ENCODE data around the gene TCEANC2.

The TCEANC2 gene

DNA sequence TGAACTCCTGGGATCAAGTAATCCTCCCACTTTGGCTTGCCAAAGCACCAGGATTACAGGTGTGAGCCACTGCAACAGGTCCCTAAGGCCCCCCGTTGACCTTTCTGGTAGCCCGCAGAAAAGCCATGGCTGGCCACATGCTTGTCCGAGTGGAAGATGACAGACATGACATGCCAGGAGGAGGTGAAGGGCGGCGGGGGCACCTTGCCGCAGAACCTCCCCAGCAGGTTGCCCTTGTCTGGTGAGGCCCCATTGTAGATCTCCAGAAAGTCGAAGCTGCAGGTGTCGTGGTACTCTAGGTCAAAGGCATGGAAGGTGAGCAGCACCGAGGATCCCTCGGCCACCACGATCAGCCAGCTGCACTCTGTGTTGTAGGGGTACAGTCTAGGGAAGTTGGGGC is 91.0 kb downstream of the TCEANC2 start:
- H4K8ac ChIP-seq (ENCODE audit: low read length): no peak overlapping the region
- H3K18ac ChIP-seq (ENCODE audit: low read depth in 1 of 2, low read length in 2 of 2): no peak overlapping the region
- no peak for DNase-seq
- no peak overlapping the region for H3K27ac ChIP-seq (ENCODE audit: low read length, poor library complexity, severe bottlenecking)
- H3K4ac ChIP-seq (ENCODE audit: low read depth in 1 of 2, low read length in 2 of 2): no peak overlapping the region
- no peak overlapping the region for H3K4me3 ChIP-seq (ENCODE audit: insufficient read depth in 1 of 2, low read depth in 1 of 2, low read length in 2 of 2)
- no peak overlapping the region for H2AFZ ChIP-seq (ENCODE audit: low read depth, low read length)
- no peaks in the 10 kb centered on the region for H3K79me1 ChIP-seq (replicated peaks; ENCODE audit: low read length, poor library complexity, severe bottlenecking)
- H2BK120ac ChIP-seq (ENCODE audit: low read depth, low read length): no peak overlapping the region
- WGBS: 95% methylated on average over 11 of the region's 11 CpGs
- no peak overlapping the region for H3K9ac ChIP-seq (ENCODE audit: low read length)
- no peak overlapping the region for H2BK15ac ChIP-seq (ENCODE audit: low read depth, poor library complexity, severe bottlenecking)
- no peaks in the 10 kb centered on the region for H3K36me3 ChIP-seq (ENCODE audit: control insufficient read depth in 1 of 2, insufficient read depth in 2 of 2, low read depth in 1 of 2, low read length in 2 of 2)
- H4K91ac ChIP-seq (ENCODE audit: low read length): no peak overlapping the region
- no peak overlapping the region for H3K4me2 ChIP-seq (ENCODE audit: low read length, poor library complexity, severe bottlenecking)
- H3K14ac ChIP-seq (ENCODE audit: low read length in 2 of 2): no peak overlapping the region
- no peak overlapping the region for H2BK5ac ChIP-seq (ENCODE audit: low read depth, low read length, poor library complexity, severe bottlenecking)
- peak overlapping the region; percentile 9 for H2AK5ac ChIP-seq (ENCODE audit: low read length, severe bottlenecking)
- H3K27me3 ChIP-seq (ENCODE audit: control insufficient read depth in 1 of 2, insufficient read depth in 1 of 2, low read length in 2 of 2): peaks cover 14 to 22% of the 10 kb centered on the region in 2 experiments
- H3K4me1 ChIP-seq (ENCODE audit: control insufficient read depth, insufficient read depth, low read depth, low read length): no peaks in the 10 kb centered on the region
- no peaks in the 10 kb centered on the region for H3K9me3 ChIP-seq (ENCODE audit: control insufficient read depth, low read length)
- H3K23ac ChIP-seq (ENCODE audit: low read length in 2 of 2): no peak overlapping the region
- no peak overlapping the region for H2BK12ac ChIP-seq (ENCODE audit: low read length in 2 of 2)

DNA sequence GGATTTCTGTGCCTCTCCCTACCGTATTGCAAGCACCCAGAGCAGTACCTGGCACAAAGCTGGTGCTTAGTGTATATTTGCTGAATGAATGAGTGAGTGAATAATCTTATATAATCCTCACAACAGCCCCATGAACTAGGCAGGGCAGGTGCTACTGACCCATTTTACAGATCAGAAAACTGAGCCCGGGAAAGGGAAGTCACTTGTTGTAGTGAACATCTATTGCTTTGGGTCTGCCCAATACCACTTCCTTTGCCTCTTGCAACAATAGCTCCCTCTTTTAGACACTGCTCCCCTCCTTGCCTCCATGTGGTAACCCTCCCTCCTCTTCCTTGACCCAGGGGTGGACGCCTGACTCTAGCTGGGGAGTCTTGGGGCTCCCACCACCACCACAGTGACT is 96.3 kb downstream of the TCEANC2 start:
- no peak overlapping the region for H3K23ac ChIP-seq (ENCODE audit: low read length in 2 of 2)

DNA sequence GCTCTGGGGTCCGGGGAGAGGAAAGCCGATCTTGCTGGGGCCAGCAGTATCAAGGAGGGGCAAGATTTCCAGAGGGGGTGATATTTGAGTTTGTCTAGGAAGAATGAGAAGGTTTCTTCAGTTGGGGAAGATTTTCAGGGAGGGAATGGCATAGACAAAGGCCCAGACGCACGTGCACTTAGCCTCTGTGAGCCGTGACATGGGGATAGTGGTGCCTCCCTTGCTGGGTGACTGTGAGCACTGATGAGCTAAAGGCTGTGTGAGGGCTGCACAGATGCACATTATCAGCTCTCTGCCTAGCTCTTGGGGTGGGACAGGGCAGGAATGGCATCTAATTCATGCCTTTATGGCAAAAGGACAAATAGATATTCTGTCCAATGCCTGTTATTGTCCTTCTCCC is 97.6 kb downstream of the TCEANC2 start:
- no peaks in the 10 kb centered on the region for H3K9me3 ChIP-seq (ENCODE audit: control insufficient read depth, low read length)
- no peak overlapping the region for H2AK5ac ChIP-seq (ENCODE audit: low read length, severe bottlenecking)
- no peak for DNase-seq
- H3K9ac ChIP-seq (ENCODE audit: low read length): no peak overlapping the region
- H3K23ac ChIP-seq (ENCODE audit: low read length in 2 of 2): no peak overlapping the region
- no peaks in the 10 kb centered on the region for H3K79me1 ChIP-seq (replicated peaks; ENCODE audit: low read length, poor library complexity, severe bottlenecking)
- no peak overlapping the region for H2AFZ ChIP-seq (ENCODE audit: low read depth, low read length)
- no peak overlapping the region for H2BK120ac ChIP-seq (ENCODE audit: low read depth, low read length)
- no peak overlapping the region for H3K18ac ChIP-seq (ENCODE audit: low read depth in 1 of 2, low read length in 2 of 2)
- H3K4me1 ChIP-seq (ENCODE audit: control insufficient read depth, insufficient read depth, low read depth, low read length): peaks cover 7% of the 10 kb centered on the region
- H3K14ac ChIP-seq (ENCODE audit: low read length in 2 of 2): no peak overlapping the region
- 82% methylated on average over 5 of the region's 5 CpGs for WGBS
- H3K27ac ChIP-seq (ENCODE audit: low read length, poor library complexity, severe bottlenecking): no peak overlapping the region
- no peak overlapping the region for H4K8ac ChIP-seq (ENCODE audit: low read length)
- H3K4ac ChIP-seq (ENCODE audit: low read depth in 1 of 2, low read length in 2 of 2): no peak overlapping the region
- no peaks in the 10 kb centered on the region for H3K36me3 ChIP-seq (ENCODE audit: control insufficient read depth in 1 of 2, insufficient read depth in 2 of 2, low read depth in 1 of 2, low read length in 2 of 2)
- H3K4me3 ChIP-seq (ENCODE audit: insufficient read depth in 1 of 2, low read depth in 1 of 2, low read length in 2 of 2): no peak overlapping the region
- H3K4me2 ChIP-seq (ENCODE audit: low read length, poor library complexity, severe bottlenecking): no peak overlapping the region
- no peak overlapping the region for H2BK12ac ChIP-seq (ENCODE audit: low read length in 2 of 2)
- H4K91ac ChIP-seq (ENCODE audit: low read length): no peak overlapping the region
- no peak overlapping the region for H2BK5ac ChIP-seq (ENCODE audit: low read depth, low read length, poor library complexity, severe bottlenecking)
- no peak overlapping the region for H2BK15ac ChIP-seq (ENCODE audit: low read depth, poor library complexity, severe bottlenecking)
- peaks cover 0 to 4% of the 10 kb centered on the region in 2 experiments for H3K27me3 ChIP-seq (ENCODE audit: control insufficient read depth in 1 of 2, insufficient read depth in 1 of 2, low read length in 2 of 2)

More for the DNA sequence above, 96.3 kb downstream of the TCEANC2 start:
- Histone ChIP-seq H2BK15ac (ENCODE audit: low read depth, poor library complexity, severe bottlenecking) (no peak overlapping the region), H4K8ac (ENCODE audit: low read length) (no peak overlapping the region), H3K9ac (ENCODE audit: low read length) (no peak overlapping the region), H2AFZ (ENCODE audit: low read depth, low read length) (no peak overlapping the region), H3K4ac (ENCODE audit: low read depth in 1 of 2, low read length in 2 of 2) (no peak overlapping the region), H3K4me3 (ENCODE audit: insufficient read depth in 1 of 2, low read depth in 1 of 2, low read length in 2 of 2) (no peak overlapping the region), H3K9me3 (ENCODE audit: control insufficient read depth, low read length) (no peaks in the 10 kb centered on the region), H2AK5ac (ENCODE audit: low read length, severe bottlenecking) (no peak overlapping the region), H3K79me1 (replicated peaks; ENCODE audit: low read length, poor library complexity, severe bottlenecking) (no peaks in the 10 kb centered on the region), H3K36me3 (ENCODE audit: control insufficient read depth in 1 of 2, insufficient read depth in 2 of 2, low read depth in 1 of 2, low read length in 2 of 2) (no peaks in the 10 kb centered on the region), H3K27me3 (ENCODE audit: control insufficient read depth in 1 of 2, insufficient read depth in 1 of 2, low read length in 2 of 2) (peaks cover 0 to 4% of the 10 kb centered on the region in 2 experiments), H2BK120ac (ENCODE audit: low read depth, low read length) (no peak overlapping the region), H3K27ac (ENCODE audit: low read length, poor library complexity, severe bottlenecking) (no peak overlapping the region), H3K18ac (ENCODE audit: low read depth in 1 of 2, low read length in 2 of 2) (no peak overlapping the region), H2BK12ac (ENCODE audit: low read length in 2 of 2) (no peak overlapping the region), H3K4me1 (ENCODE audit: control insufficient read depth, insufficient read depth, low read depth, low read length) (peaks cover 7% of the 10 kb centered on the region), H3K4me2 (ENCODE audit: low read length, poor library complexity, severe bottlenecking) (no peak overlapping the region), H4K91ac (ENCODE audit: low read length) (no peak overlapping the region), H3K14ac (ENCODE audit: low read length in 2 of 2) (no peak overlapping the region), H2BK5ac (ENCODE audit: low read depth, low read length, poor library complexity, severe bottlenecking) (no peak overlapping the region)
- 97% methylated on average over 2 of the region's 3 CpGs for WGBS
- DNase-seq: no peak

DNA sequence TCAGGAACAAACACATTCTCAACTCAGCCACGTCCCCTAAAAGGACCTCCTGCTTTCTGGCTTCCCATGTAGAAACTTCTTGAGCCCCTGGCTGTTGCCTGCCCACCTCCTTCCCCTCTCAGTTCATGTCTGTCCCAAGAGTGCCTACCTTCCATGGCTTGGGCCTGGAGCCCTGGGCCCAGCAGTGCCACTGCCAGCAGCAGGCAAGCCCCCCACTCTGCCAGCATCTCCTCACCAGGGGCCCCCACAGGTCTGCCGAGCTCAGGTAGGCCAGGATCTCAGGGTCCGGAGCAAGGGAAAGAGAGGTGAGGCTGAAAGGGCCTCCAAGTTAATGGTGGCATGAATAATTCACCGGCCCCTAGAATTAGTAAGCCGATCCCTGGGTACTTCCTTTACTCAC is 99.3 kb downstream of the TCEANC2 start, which contains the start of gene CDCP2:
TSS of gene CDCP2 (minus strand) at position 305 of the 400 bp plus-strand sequence. CDS start at position 227, 78 bp downstream.
- peaks cover 0 to 4% of the 10 kb centered on the region in 2 experiments for H3K27me3 ChIP-seq (ENCODE audit: control insufficient read depth in 1 of 2, insufficient read depth in 1 of 2, low read length in 2 of 2)
- H3K9ac ChIP-seq (ENCODE audit: low read length): peak within 1 kb of the TSS; percentile 33
- no peak within 1 kb of the TSS for H2BK5ac ChIP-seq (ENCODE audit: low read depth, low read length, poor library complexity, severe bottlenecking)
- peak within 1 kb of the TSS; percentile 8 for H4K8ac ChIP-seq (ENCODE audit: low read length)
- no peak within 1 kb of the TSS for H3K4ac ChIP-seq (ENCODE audit: low read depth in 1 of 2, low read length in 2 of 2)
- H4K91ac ChIP-seq (ENCODE audit: low read length): no peak within 1 kb of the TSS
- peak within 1 kb of the TSS in 1 of 2 experiments; percentile 61 for H3K4me3 ChIP-seq (ENCODE audit: insufficient read depth in 1 of 2, low read depth in 1 of 2, low read length in 2 of 2)
- DNase-seq: no peak
- no peak within 1 kb of the TSS for H2BK12ac ChIP-seq (ENCODE audit: low read length in 2 of 2)
- H3K4me1 ChIP-seq (ENCODE audit: control insufficient read depth, insufficient read depth, low read depth, low read length): peaks cover 7% of the 10 kb centered on the region
- H2BK120ac ChIP-seq (ENCODE audit: low read depth, low read length): no peak within 1 kb of the TSS
- no peaks in the 10 kb centered on the region for H3K36me3 ChIP-seq (ENCODE audit: control insufficient read depth in 1 of 2, insufficient read depth in 2 of 2, low read depth in 1 of 2, low read length in 2 of 2)
- 91% methylated on average over 5 of the region's 5 CpGs for WGBS
- no peaks in the 10 kb centered on the region for H3K9me3 ChIP-seq (ENCODE audit: control insufficient read depth, low read length)
- H3K14ac ChIP-seq (ENCODE audit: low read length in 2 of 2): peak within 1 kb of the TSS in 1 of 2 experiments; percentile 9
- H3K23ac ChIP-seq (ENCODE audit: low read length in 2 of 2): no peak within 1 kb of the TSS
- no peaks in the 10 kb centered on the region for H3K79me1 ChIP-seq (replicated peaks; ENCODE audit: low read length, poor library complexity, severe bottlenecking)
- H2BK15ac ChIP-seq (ENCODE audit: low read depth, poor library complexity, severe bottlenecking): no peak within 1 kb of the TSS
- no peak within 1 kb of the TSS for H2AFZ ChIP-seq (ENCODE audit: low read depth, low read length)
- H3K18ac ChIP-seq (ENCODE audit: low read depth in 1 of 2, low read length in 2 of 2): peak within 1 kb of the TSS in 1 of 2 experiments; percentile 11
- H3K27ac ChIP-seq (ENCODE audit: low read length, poor library complexity, severe bottlenecking): no peak within 1 kb of the TSS
- H3K4me2 ChIP-seq (ENCODE audit: low read length, poor library complexity, severe bottlenecking): no peak within 1 kb of the TSS
- H2AK5ac ChIP-seq (ENCODE audit: low read length, severe bottlenecking): no peak within 1 kb of the TSS
